Measurements from ENCODE around the gene TEDC2.

- TF ChIP-seq MAX (IDR thresholded peaks at IDR 0.05; ENCODE audit: low read depth): no peak
- peak; percentile 56; the same call in 1 of the 2 replicates for TF ChIP-seq RCOR1 (IDR thresholded peaks at IDR 0.05; ENCODE audit: low read length)
- TF ChIP-seq POLR2AphosphoS5 (IDR thresholded peaks at IDR 0.05; ENCODE audit: low read depth, low read length): peak; percentile 8
- no peak for TF ChIP-seq MEF2A (IDR thresholded peaks at IDR 0.05; ENCODE audit: borderline replicate concordance, low read depth)
- TF ChIP-seq, protein P1, sequence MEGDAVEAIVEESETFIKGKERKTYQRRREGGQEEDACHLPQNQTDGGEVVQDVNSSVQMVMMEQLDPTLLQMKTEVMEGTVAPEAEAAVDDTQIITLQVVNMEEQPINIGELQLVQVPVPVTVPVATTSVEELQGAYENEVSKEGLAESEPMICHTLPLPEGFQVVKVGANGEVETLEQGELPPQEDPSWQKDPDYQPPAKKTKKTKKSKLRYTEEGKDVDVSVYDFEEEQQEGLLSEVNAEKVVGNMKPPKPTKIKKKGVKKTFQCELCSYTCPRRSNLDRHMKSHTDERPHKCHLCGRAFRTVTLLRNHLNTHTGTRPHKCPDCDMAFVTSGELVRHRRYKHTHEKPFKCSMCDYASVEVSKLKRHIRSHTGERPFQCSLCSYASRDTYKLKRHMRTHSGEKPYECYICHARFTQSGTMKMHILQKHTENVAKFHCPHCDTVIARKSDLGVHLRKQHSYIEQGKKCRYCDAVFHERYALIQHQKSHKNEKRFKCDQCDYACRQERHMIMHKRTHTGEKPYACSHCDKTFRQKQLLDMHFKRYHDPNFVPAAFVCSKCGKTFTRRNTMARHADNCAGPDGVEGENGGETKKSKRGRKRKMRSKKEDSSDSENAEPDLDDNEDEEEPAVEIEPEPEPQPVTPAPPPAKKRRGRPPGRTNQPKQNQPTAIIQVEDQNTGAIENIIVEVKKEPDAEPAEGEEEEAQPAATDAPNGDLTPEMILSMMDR (IDR thresholded peaks at IDR 0.05): no peak
- no peak for TF ChIP-seq GATA2 (CRISPR knock-in tag; IDR thresholded peaks at IDR 0.05)
- no peak for TF ChIP-seq TEAD4 (IDR thresholded peaks at IDR 0.05; ENCODE audit: borderline replicate concordance, insufficient read depth)
- no peak for TF ChIP-seq SMC3 (IDR thresholded peaks at IDR 0.05; ENCODE audit: low read depth, low read length)
- TF ChIP-seq SIN3A (IDR thresholded peaks at IDR 0.05; ENCODE audit: borderline replicate concordance, low read depth, low read length): no peak
- TF ChIP-seq FOXJ3 (CRISPR knock-in tag; IDR thresholded peaks at IDR 0.05): peak; percentile 62; the same call in 1 of the 2 replicates
Measured at GRCh38 chr16:2468725-2469398, 9.0 kb downstream of the TEDC2 start.
